HG03378 (cell line): ENCODE results near the gene GPR149.
A peak's percentile ranks its signal among the peaks of the same experiment; 100 is the strongest.

ENCODE experiments used
- ATAC-seq: cut with Tn5 transposase; IDR thresholded peaks from one replicate; pipeline ENCODE4 v1.9.1; 2021; ENCODE audit warnings: mild to moderate bottlenecking, moderate library complexity; ENCODE audit not compliant: unreplicated experiment

GPR149 gene

GRCh38 chr3:154345422-154346122 is 84.4 kb downstream of the GPR149 start:
- ATAC-seq: no peak

GRCh38 chr3:154338570-154338969 is 91.4 kb downstream of the GPR149 start:
- ATAC-seq: no peak

- ATAC-seq: no peak
These were observed 92.0 kb downstream of the GPR149 start for GRCh38 chr3:154338008-154338407.

GRCh38 chr3:154334973-154335420 is 95.0 kb downstream of the GPR149 start:
- ATAC-seq: peak; percentile 71

GRCh38 chr3:154327871-154328270 is 102.1 kb downstream of the GPR149 start:
- no peak for ATAC-seq

GRCh38 chr3:154324919-154325318 is 105.1 kb downstream of the GPR149 start:
- no peak for ATAC-seq

GRCh38 chr3:154323891-154324738 is 105.9 kb downstream of the GPR149 start, which contains the start of gene DHX36:
DHX36 (minus strand) TSS chr3:154324487; CDS start chr3:154324416, 71 bp downstream.
- peak; percentile 90 for ATAC-seq

GRCh38 chr3:154316974-154317767 is 112.8 kb downstream of the GPR149 start:
- ATAC-seq: no peak

- no peak for ATAC-seq
These were observed 115.8 kb downstream of the GPR149 start for GRCh38 chr3:154314152-154314551.

- ATAC-seq: no peak
These were observed 119.2 kb downstream of the GPR149 start for GRCh38 chr3:154310840-154311239.

GRCh38 chr3:154307363-154307762 is 122.6 kb downstream of the GPR149 start:
- no peak for ATAC-seq

GRCh38 chr3:154304936-154305335 is 125.1 kb downstream of the GPR149 start:
- ATAC-seq: peak; percentile 48

GRCh38 chr3:154304116-154304786 is 125.7 kb downstream of the GPR149 start:
- no peak for ATAC-seq

- no peak for ATAC-seq
These were observed 128.4 kb downstream of the GPR149 start for GRCh38 chr3:154301561-154301960.

- no peak for ATAC-seq
These were observed 136.0 kb downstream of the GPR149 start for GRCh38 chr3:154294016-154294415.

GRCh38 chr3:154290187-154290586 is 139.8 kb downstream of the GPR149 start:
- ATAC-seq: no peak
